ENCODE results near the gene CAPN7.

DNA sequence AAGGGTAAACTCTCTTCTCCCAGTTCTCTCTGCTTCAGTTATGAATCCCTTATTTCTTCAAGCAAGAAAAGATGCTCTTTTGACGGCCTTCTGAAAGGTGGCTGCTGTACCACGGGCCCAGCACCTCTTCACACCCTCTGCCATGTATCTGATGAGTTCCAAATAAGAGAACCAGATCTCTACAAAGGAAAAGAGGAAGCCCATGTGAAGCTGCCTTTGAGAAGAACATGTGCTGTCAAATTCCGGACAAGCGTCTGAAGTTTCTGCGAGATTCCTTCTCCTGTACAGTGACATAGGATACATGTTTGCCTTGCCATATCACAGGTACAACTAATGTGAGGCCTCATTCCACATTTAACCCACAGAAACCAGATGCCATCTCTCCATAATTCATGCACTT, 67.2 kb downstream of the CAPN7 start:
- TF ChIP-seq, protein P1, sequence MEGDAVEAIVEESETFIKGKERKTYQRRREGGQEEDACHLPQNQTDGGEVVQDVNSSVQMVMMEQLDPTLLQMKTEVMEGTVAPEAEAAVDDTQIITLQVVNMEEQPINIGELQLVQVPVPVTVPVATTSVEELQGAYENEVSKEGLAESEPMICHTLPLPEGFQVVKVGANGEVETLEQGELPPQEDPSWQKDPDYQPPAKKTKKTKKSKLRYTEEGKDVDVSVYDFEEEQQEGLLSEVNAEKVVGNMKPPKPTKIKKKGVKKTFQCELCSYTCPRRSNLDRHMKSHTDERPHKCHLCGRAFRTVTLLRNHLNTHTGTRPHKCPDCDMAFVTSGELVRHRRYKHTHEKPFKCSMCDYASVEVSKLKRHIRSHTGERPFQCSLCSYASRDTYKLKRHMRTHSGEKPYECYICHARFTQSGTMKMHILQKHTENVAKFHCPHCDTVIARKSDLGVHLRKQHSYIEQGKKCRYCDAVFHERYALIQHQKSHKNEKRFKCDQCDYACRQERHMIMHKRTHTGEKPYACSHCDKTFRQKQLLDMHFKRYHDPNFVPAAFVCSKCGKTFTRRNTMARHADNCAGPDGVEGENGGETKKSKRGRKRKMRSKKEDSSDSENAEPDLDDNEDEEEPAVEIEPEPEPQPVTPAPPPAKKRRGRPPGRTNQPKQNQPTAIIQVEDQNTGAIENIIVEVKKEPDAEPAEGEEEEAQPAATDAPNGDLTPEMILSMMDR (IDR thresholded peaks at IDR 0.05): no peak
- no peak for TF ChIP-seq POLR2A (IDR thresholded peaks at IDR 0.05)
- TF ChIP-seq POLR2AphosphoS5 (IDR thresholded peaks at IDR 0.05): no peak

Data from sigmoid colon (tissue), 4 donors.